Stimulated activated CD8-positive, alpha-beta memory T cell treated with anti-CD3 and anti-CD28 coated beads, Interleukin-4, amount 100 ng/mL, for 1 hour (primary cell): Measurements from ENCODE around the gene NOP58.
"Not testable (repeated sequence)": the region's sequence is repeated elsewhere in the genome, so short reads cannot be mapped to it uniquely, and the experiment has no call there.

Experiments
- DNase-seq, 2 donors: peaks; one replicate each; pipeline ENCODE4 v3.0.0-alpha.2; 2020; ENCODE audit warnings: low read depth in 2 of 2, low spot score in 1 of 2

NOP58 gene

GRCh38 chr2:202306034-202306433, 40.5 kb downstream of the NOP58 start:
- no peak for DNase-seq

- no peak for DNase-seq
Measured at GRCh38 chr2:202307690-202308089, 42.1 kb downstream of the NOP58 start.

GRCh38 chr2:202311823-202312388, 46.3 kb downstream of the NOP58 start:
- no peak for DNase-seq

DNA sequence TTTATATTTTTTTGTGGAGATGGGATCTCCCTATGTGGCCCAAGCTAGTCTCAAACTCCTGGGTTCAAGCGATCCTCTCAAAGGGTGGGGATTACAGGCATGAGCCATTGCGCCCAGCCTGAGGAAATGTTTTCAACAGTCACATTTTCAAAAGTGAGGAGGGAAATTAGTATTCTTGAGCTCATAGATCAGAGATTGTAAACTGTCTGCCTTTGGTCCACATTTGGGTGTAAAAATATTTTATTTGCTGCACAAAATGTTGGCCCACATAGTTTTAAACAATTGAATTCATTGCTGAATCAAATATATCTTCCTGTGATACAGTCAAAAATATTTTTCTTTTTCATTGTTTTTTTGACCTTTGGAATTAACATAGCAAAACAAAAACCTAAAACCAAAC, 48.6 kb downstream of the NOP58 start:
- no peak for DNase-seq

GRCh38 chr2:202317080-202317857, 51.7 kb downstream of the NOP58 start:
- DNase-seq = no peak

DNA sequence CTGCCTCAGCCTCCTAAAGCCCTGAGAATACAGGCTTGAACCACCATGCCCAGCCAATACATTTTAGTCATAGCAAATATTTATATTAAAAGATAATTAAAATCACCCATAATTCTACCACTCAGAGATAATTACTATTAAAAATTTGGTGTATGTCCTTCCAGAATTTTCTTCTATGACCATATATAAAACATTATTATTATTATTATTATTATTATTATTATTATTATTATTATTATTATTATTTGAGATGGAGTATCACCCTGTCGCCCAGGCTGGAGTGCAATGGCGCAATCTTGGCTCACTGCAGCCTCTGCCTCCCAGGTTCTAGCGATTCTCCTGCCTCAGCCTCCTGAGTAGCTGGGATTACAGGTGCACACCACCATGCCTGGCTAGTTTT, 54.8 kb downstream of the NOP58 start:
- DNase-seq = not testable (repeated sequence)

DNA sequence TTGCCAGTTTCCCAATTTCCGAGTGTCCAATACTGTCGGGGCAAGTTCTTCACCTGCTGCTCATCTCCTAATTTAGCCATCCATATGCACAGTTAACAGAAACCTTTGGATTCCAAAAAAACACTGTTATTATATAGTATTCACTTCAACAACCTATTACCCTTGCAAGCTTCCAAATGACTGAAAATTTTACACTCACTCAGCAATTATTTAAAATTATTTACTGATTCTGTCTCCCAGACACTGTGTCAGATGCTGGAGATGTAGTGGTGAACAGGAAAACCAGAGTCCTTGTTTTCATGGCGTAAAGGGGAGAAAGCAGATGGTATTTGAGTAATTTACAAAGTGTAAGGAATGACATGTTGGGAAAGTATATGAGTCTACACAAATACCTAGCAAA, 56.9 kb downstream of the NOP58 start:
- DNase-seq = no peak

DNA sequence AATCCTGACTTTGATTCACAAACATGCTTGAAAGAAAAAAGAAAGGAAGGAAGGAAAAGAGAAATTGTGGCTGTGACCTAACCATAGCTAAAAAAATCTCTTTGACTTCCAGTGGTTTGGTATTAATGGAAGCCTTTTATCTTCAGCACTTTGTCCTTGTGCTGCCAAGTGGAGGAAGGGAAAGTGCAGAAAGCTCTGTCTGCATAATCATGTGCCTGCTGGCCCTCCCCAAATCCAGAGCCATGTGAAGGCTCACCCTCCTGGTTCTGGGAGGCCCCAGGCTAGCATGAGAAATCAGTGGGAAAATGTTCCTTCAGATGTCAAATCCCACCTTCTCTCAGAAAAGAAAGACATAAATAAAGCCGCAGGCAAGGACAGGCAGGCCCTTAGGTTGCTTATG, 62.3 kb downstream of the NOP58 start:
- DNase-seq = no peak

DNA sequence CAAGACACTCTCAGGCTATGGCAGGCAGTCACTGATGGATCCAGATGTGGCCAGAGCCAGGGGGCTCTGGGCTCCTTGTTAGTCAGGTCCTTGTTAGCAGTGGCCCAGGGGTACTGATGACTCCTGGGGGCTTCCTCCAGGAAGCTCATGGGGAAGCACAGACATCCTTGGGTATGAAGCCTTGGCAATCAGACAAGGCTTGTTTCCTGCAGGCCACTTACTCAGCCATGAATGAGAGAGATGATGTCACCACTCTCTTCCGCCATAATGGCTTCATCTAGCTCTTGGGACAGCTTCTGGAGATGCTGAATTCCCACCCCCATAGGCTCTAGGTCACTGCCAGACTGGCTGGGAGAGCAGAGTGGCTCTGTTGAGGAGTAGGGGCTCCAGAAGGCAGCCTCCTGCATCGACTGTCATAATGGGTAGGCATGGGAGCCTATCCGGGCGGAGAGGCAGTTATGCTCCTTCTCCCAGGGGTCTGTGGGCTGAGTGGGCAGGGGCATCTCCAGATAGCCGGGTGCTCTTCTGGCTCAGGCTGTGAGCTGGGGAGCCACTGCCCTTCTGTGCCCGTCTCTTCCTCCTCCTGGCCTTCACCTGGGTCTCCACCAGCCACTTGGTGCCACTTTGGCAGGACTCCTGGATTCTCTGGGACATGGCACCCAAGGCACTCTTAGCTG, 70.4 kb downstream of the NOP58 start:
- DNase-seq = no peak

DNA sequence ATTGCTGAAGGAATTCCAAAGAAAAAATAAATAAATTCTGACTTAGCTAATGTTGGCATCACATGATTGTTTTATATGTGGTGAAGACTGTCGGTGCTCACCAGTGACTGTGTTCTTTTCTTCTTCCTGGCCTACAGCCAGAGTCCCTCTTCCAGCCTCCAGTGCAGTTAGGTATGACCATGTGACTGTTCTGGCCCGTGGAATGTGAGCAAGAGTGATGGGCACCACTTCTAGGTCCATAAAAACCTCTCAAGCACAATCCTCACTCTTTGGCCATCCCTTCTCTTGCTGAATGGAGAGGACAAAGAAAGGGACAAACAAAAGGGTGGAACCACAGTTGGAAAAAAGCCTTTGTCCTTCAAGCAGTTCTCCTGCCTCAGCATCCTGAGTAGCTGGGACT, 71.6 kb downstream of the NOP58 start:
- no peak for DNase-seq

DNA sequence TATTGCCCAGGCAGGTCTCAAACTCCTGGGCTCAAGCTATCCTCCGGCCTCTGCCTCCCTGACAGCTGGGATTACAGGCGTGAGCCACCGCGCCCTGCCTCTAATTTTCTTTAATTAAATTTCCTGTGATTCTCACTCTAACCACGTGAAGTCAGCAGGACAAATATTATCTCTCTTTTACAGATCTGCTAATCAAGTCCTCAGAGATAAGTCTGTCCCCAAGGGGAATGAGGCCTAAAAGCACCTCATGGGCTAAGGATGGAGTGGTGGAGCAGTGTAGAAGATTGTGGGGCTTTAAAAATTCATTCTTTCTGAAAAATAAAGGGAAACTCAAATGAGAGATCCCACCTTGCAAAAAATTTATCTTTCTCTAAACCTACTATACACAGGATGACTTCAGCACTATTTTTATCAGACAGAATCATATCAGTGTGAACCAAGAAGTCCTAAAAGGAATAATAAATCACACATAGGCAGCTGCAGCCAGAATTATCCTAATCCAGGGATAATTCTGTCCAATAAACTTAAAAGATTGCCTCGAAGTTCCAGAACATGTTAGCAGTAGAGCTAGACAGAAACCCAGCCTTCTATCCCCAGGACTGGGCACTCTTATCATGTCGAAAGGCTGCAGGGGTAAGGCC, 72.3 kb downstream of the NOP58 start:
- no peak for DNase-seq

- no peak for DNase-seq
Measured at GRCh38 chr2:202339071-202339870, 73.7 kb downstream of the NOP58 start.

- no peak for DNase-seq
Measured at GRCh38 chr2:202344178-202344577, 78.6 kb downstream of the NOP58 start.

DNA sequence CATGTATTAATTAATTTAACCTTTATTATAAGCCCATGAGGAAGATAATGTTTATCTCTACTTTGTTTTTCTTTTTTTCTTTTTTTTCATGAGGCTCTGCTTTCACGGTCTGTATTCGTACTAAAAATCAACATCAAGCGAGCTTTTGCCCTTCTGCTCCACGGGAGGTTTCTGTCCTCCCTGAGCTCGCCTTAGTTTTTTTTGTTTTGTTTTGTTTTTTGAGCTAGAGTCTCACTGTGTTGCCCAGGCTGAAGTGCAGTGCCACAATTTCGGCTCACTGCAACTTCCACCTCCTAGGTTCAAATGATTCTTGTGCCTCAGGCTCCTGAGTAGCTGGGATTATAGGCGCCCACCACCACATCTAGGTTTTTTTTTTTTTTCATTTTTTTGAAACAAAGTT, 80.6 kb downstream of the NOP58 start:
- no peak for DNase-seq
